Heart left ventricle (tissue), 16 donors: ENCODE measurements around the gene NMNAT2. TPM values are rescaled to one million over a fixed set of nuclear protein-coding genes. Genes with fewer than 3 reads are reported as not detected.

Source experiments
- ATAC-seq, 4 donors: fragments of 200-7000 bp; cut with Tn5 transposase; one replicate each; pipeline ENCODE4 v1.9.1; 2020 to 2022; ENCODE audit warnings: moderate library complexity in 4 of 4, mild to moderate bottlenecking in 3 of 4, moderate number of reproducible peaks in 1 of 4
- DNase-seq, 5 donors: peaks; one replicate each; pipeline ENCODE4 v3.0.0-alpha.2; 2020
- H3K27ac ChIP-seq, 12 donors: fragments of 200-600 bp; sonication (generic) in 4 of 12; one replicate each; pipeline versions ENCODE4 v1.5.0 to v1.8.0; 2016 to 2022; ENCODE audit warnings: mild to moderate bottlenecking in 2 of 12
- H3K27me3 ChIP-seq, 9 donors: fragments of 200-600 bp; sonication (generic) in 2 of 9; one replicate each; pipeline versions ENCODE4 v1.5.1 to v1.8.0; 2016 to 2022; ENCODE audit warnings: mild to moderate bottlenecking in 3 of 9
- H3K36me3 ChIP-seq, 9 donors: fragments of 200-600 bp; sonication (generic) in 2 of 9; one replicate each; pipeline versions ENCODE4 v1.5.0 to v1.8.0; 2018 to 2022; ENCODE audit warnings: mild to moderate bottlenecking in 2 of 9
- H3K4me1 ChIP-seq, 12 donors: fragments of 200-600 bp; sonication (generic) in 4 of 12; one replicate each; pipeline versions ENCODE4 v1.5.0 to v1.8.0; 2016 to 2022; ENCODE audit warnings: mild to moderate bottlenecking in 3 of 12
- H3K4me3 ChIP-seq, 12 donors: fragments of 200-600 bp; sonication (generic) in 4 of 12; one replicate each; pipeline versions ENCODE4 v1.5.0 to v1.8.0; 2017 to 2022; ENCODE audit warnings: mild to moderate bottlenecking in 9 of 12, moderate library complexity in 4 of 12
- H3K9me3 ChIP-seq, 12 donors: fragments of 200-600 bp; sonication (generic) in 4 of 12; one replicate each; pipeline versions ENCODE4 v1.5.0 to v1.8.0; 2016 to 2022; ENCODE audit warnings: mild to moderate bottlenecking in 1 of 12
- POLR2A ChIP-seq, 2 donors: fragments of 450-650 bp; IDR thresholded peaks; one replicate each; pipeline ENCODE4 v1.6.1; 2017; ENCODE audit warnings: antibody characterized with exemption in 2 of 2, mild to moderate bottlenecking in 2 of 2, moderate library complexity in 2 of 2
- WGBS, 4 donors: extraction: QIAGEN DNeasy Blood & Tissue Kit in 2 of 4; methylation state at CpG; one replicate each; pipeline versions ENCODE4 v1.1.5 to v1.1.7; 2013 to 2018; 5-methylcytosine and 5-hydroxymethylcytosine counted together
- intact Hi-C, 10 donors: fragments of 100-400 bp; cut with DNase I; formaldehyde crosslinking; loops; one replicate each; pipeline versions ENCODE4 v1.11.1 to v1.14.2; 2022
- polyA plus RNA-seq, 2 donors: library from polyadenylated mRNA; stranded (reverse); fragments of 200-250 nt; gene quantifications; one replicate each; pipeline ENCODE4 v1.2.3, GENCODE V29; 2013
- total RNA-seq, 9 donors: library from RNA; depleted of rRNA in 2 of 9; stranded (reverse); fragments of >200 nt in 2 of 9; fragmentation: NEBNext Ultra II Directional in 3 of 9; extraction: Animal tissue kit (Norgen Biotek cat#: 25700) in 3 of 9; gene quantifications; one replicate each; pipeline versions ENCODE4 v1.1.0 to v1.2.4, GENCODE V29; 2016 to 2023
- TF ChIP-seq, protein P1 (sequence below), 12 donors: fragments of 200-600 bp; sonication (generic) in 4 of 12; IDR thresholded peaks; one replicate each; pipeline versions ENCODE4 v1.5.0 to v1.8.0; 2018 to 2022; ENCODE audit warnings: antibody characterized with exemption in 12 of 12, mild to moderate bottlenecking in 5 of 12
- donor health status: ischemic (EF 13 %, LVEDD 7.1; RV severe dilation, severe dysfunction).
- donor health status: healthy with polysubstance abuse.
- donor health status: DM: no; HTN: yes; CAD: no.
- donor health status: DM: no; HTN: no; CAD: no.
- donor health status: ischemic (EF 25% LVEDD 6.9; RV normal size, moderate dysfunction).
- donor health status: ischemic (EF 25% LVEDD 5.7; RV mildly dilated, moderate dysfunction).
- donor health status: healthy.
- donor health status: DM: yes; HTN: yes; CAD: no.
- donor health status: ischemic (EF 35%, LVEDD 5.7; RV mildly dilated, moderate dysfunction).
- donor health status: nonischemic (EF 11% LVEDD 7.7; RV severe dilation, severe dysfunction).
- donor health status: DM: yes; HTN: yes; CAD: no.
- donor health status: PGD.
- donor health status: ischemic (EF 29% LVEDD 5.4; RV normal size, mild dysfunction).
- donor health status: nonischemic (EF 23%, LVEDD 6.1; RV moderate dilation, normal function).

Gene NMNAT2
- total and polyA plus RNA-seq, 11 donors = 0.53 to 5.1 (median 1.9) TPM

DNA sequence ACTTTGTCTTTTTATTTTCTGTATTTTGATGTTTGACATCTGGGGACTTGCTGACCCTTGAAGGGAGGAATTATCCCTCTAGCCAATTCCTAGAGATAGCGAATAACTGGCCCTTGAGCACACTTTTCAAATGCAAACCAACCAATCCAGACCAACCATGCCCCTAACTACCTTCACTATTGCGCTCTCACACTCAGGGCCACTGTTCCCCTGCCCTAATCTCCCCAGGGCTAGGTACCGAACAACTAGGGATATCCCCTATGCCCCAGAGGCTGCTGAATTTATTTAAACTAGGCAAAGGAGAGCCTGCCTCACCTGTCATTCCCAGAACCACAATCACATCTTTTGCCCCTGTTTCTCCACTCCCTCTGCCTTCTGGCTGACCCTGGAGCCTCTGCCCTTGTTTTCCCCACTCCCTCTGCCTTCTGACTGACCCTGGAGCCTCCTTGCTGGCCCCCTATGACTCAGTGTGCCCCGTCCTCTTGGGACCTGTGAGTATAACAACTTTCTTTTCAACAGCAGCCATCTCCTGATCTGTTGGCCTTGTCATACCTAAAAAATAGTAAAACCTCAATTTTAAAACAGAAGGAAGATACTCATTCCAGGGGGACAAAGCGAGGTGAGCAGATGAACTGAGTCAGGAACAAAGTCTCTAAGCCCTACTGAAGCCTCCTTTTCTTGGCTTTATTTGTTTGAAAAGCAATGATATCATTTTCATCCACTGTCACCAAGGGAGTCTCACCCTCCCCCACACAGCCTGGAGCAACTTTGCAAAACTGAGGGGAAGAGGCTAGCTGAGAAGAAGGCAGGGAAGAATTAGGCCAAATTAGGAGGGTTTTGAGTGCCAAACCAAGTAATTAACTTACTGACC, 115.5 kb downstream of the NMNAT2 start:
- WGBS, 4 donors = 88 to 94% (median 91%) methylated on average over 5 of the region's 5 CpGs
- intact Hi-C loops = no loop called here
- TF ChIP-seq, protein P1, sequence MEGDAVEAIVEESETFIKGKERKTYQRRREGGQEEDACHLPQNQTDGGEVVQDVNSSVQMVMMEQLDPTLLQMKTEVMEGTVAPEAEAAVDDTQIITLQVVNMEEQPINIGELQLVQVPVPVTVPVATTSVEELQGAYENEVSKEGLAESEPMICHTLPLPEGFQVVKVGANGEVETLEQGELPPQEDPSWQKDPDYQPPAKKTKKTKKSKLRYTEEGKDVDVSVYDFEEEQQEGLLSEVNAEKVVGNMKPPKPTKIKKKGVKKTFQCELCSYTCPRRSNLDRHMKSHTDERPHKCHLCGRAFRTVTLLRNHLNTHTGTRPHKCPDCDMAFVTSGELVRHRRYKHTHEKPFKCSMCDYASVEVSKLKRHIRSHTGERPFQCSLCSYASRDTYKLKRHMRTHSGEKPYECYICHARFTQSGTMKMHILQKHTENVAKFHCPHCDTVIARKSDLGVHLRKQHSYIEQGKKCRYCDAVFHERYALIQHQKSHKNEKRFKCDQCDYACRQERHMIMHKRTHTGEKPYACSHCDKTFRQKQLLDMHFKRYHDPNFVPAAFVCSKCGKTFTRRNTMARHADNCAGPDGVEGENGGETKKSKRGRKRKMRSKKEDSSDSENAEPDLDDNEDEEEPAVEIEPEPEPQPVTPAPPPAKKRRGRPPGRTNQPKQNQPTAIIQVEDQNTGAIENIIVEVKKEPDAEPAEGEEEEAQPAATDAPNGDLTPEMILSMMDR (IDR thresholded peaks at IDR 0.05) = no peak
- no peak for TF ChIP-seq POLR2A (IDR thresholded peaks at IDR 0.05)
- ATAC-seq = peak in 3 of 4 donors; percentile 14 to 29 (median 17)
- no peak overlapping the region for H3K4me3 ChIP-seq
- H3K9me3 ChIP-seq = peaks cover 0 to 4% (median 0%) of the 10 kb centered on the region in 12 donors
- H3K36me3 ChIP-seq = no peaks in the 10 kb centered on the region
- peaks cover 0 to 71% (median 43%) of the 10 kb centered on the region in 12 donors for H3K4me1 ChIP-seq
- DNase-seq = no peak
- no peaks in the 10 kb centered on the region for H3K27me3 ChIP-seq
- H3K27ac ChIP-seq = peak overlapping the region in 10 of 12 donors; percentile 31 to 85 (median 66)

DNA sequence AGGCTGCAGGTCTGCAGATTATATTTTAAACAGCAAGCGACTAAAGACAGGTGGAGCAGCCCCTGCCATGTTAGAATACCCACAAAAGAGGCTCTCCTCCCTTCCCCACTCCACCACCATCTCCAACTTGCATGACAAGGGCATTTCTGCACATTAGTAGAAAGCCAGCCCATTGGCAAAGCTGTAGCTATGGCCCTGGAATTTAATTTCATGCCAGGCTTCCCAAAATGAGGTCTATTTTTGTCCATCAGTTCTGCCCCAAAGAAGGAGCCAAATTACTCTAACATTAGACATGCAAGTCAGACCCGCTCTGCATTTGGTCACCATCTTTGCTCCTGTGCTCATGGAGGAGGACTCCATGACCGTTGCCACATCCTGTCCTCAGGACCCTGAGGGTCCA, 116.9 kb downstream of the NMNAT2 start:
- Histone ChIP-seq H3K27ac (peak overlapping the region in 6 of 12 donors; percentile 54 to 82 (median 71)), H3K9me3 (peaks cover 0 to 4% (median 0%) of the 10 kb centered on the region in 12 donors), H3K4me3 (no peak overlapping the region), H3K36me3 (no peaks in the 10 kb centered on the region), H3K4me1 (peaks cover 0 to 57% (median 31%) of the 10 kb centered on the region in 12 donors), H3K27me3 (no peaks in the 10 kb centered on the region)
- DNase-seq (no peak), ATAC-seq (peak; percentile 12 to 57 (median 44))
- intact Hi-C loops = no loop called here
- TF ChIP-seq POLR2A (IDR thresholded peaks at IDR 0.05) = no peak
- TF ChIP-seq, protein P1 (IDR thresholded peaks at IDR 0.05) = no peak
- 56 to 63% (median 59%) methylated on average over 3 of the region's 3 CpGs for WGBS, 4 donors

DNA sequence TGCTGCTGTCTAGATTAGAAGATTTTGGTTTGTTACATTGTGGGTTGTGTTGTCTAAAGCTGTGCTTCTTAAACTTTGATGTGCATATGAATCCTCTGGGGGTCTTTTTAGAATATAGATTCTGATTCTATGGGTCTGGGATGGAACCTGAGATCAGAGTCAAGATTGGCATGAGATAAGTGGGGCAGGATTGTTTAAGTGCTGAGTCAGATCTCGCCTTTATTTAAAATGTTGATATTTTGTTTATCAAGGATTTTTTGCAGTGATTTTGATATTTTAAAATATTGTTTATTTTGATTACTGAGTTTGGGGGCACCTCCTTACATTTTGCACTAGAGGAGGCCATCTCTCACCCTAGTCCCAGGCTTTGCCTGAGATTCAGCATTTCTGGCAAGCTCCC, 117.4 kb downstream of the NMNAT2 start:
- intact Hi-C loops = no loop called here
- no peaks in the 10 kb centered on the region for H3K36me3 ChIP-seq
- 93 to 100% (median 96%) methylated on average over 1 of the region's 1 CpG for WGBS, 4 donors
- no peak overlapping the region for H3K4me3 ChIP-seq
- peak overlapping the region in 6 of 12 donors; percentile 52 to 82 (median 71) for H3K27ac ChIP-seq
- peaks cover 0 to 52% (median 26%) of the 10 kb centered on the region in 12 donors for H3K4me1 ChIP-seq
- no peaks in the 10 kb centered on the region for H3K27me3 ChIP-seq
- peaks cover 0 to 4% (median 0%) of the 10 kb centered on the region in 12 donors for H3K9me3 ChIP-seq
- ATAC-seq (no peak), DNase-seq (no peak)
- TF ChIP-seq POLR2A (IDR thresholded peaks at IDR 0.05) = no peak
- TF ChIP-seq, protein P1 (IDR thresholded peaks at IDR 0.05) = no peak

DNA sequence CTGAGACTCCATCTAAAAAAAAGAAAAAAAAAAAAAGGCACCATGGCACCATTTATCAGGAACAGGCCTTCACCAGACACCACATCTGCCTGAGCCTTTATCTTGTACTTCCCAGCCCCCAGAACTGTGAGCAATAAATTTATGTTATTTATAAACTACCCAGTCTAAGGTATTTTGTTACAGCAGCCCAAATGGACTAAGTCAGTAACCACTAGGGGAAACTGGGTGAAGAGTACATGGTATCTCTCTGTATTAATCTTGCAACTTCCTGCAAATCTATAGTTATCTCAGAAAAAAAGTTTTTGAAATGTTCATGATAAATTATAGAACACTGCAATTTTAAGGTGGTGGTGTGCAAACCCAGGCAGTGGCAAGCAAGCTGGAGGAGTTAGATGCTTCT, 117.8 kb downstream of the NMNAT2 start:
- DNase-seq = no peak
- no peaks in the 10 kb centered on the region for H3K36me3 ChIP-seq
- ATAC-seq = no peak
- no peak for TF ChIP-seq POLR2A (IDR thresholded peaks at IDR 0.05)
- no peaks in the 10 kb centered on the region for H3K27me3 ChIP-seq
- H3K9me3 ChIP-seq = peaks cover 0 to 4% (median 0%) of the 10 kb centered on the region in 12 donors
- H3K4me1 ChIP-seq = peaks cover 0 to 48% (median 22%) of the 10 kb centered on the region in 12 donors
- intact Hi-C loops = no loop called here
- H3K27ac ChIP-seq = peak overlapping the region in 4 of 12 donors; percentile 52 to 82 (median 75)
- no peak overlapping the region for H3K4me3 ChIP-seq
